Smooth muscle cell (in vitro differentiated cells): ENCODE data around the gene SYNE1. TPM values are rescaled to one million over a fixed set of nuclear protein-coding genes. Genes with fewer than 3 reads are reported as not detected.
"Not testable (repeated sequence)": the region's sequence is repeated elsewhere in the genome, so short reads cannot be mapped to it uniquely, and the experiment has no call there.

ENCODE experiments used
- DNase-seq: peaks from one replicate; lab custom pipeline; 2025; ENCODE audit not compliant: unreplicated experiment; lab: John Stamatoyannopoulos, UW
- H2AFZ ChIP-seq: fragments of 200-600 bp; sonication (generic); 2 replicates; pipeline ENCODE4 v1.6.0; 2016; ENCODE audit warnings: antibody characterized with exemption, low read depth, mild to moderate bottlenecking
- H3F3A ChIP-seq: fragments of 200-600 bp; sonication (generic); 2 replicates; pipeline ENCODE4 v1.6.0; 2017; ENCODE audit warnings: antibody characterized with exemption, low read depth
- H3K27ac ChIP-seq: fragments of 200-600 bp; sonication (generic); 2 replicates; pipeline ENCODE4 v1.5.1; 2016; ENCODE audit warnings: low read depth, mild to moderate bottlenecking
- H3K27me3 ChIP-seq: fragments of 200-600 bp; sonication (generic); 2 replicates; pipeline ENCODE4 v1.6.1; 2016; ENCODE audit warnings: low read depth, mild to moderate bottlenecking
- H3K36me3 ChIP-seq: fragments of 200-600 bp; sonication (generic); 2 replicates; pipeline ENCODE4 v1.5.1; 2016; ENCODE audit warnings: low read depth
- H3K4me1 ChIP-seq: fragments of 200-600 bp; sonication (generic); 2 replicates; pipeline ENCODE4 v1.5.1; 2016; ENCODE audit warnings: low read depth
- H3K4me2 ChIP-seq: fragments of 200-600 bp; sonication (generic); 2 replicates; pipeline ENCODE4 v1.6.0; 2016; ENCODE audit warnings: mild to moderate bottlenecking
- H3K4me3 ChIP-seq: fragments of 200-600 bp; sonication (generic); 2 replicates; pipeline ENCODE4 v1.5.1; 2016; ENCODE audit warnings: mild to moderate bottlenecking
- H3K79me2 ChIP-seq: fragments of 200-600 bp; sonication (generic); 2 replicates; pipeline ENCODE4 v1.6.0; 2016; ENCODE audit warnings: low read depth, mild to moderate bottlenecking
- H3K9ac ChIP-seq: fragments of 200-600 bp; sonication (generic); 2 replicates; pipeline ENCODE4 v1.6.0; 2016; ENCODE audit warnings: low read depth
- H3K9me3 ChIP-seq: fragments of 200-600 bp; sonication (generic); replicated peaks from 2 replicates; pipeline ENCODE4 v1.5.1; 2016; ENCODE audit warnings: low read depth
- H4K20me1 ChIP-seq: fragments of 200-600 bp; sonication (generic); 2 replicates; pipeline ENCODE4 v1.6.0; 2016; ENCODE audit warnings: low read depth
- CTCF ChIP-seq: fragments of 200-600 bp; sonication (generic); IDR thresholded peaks from 2 replicates; pipeline ENCODE4 v1.5.1; 2017; ENCODE audit warnings: borderline replicate concordance, mild to moderate bottlenecking, antibody characterized with exemption; ENCODE audit not compliant: insufficient read depth, poor library complexity, severe bottlenecking
- WGBS: methylation state at CpG from one replicate; pipeline ENCODE4 v1.1.7; 2016; ENCODE audit warnings: low lambda C conversion rate; 5-methylcytosine and 5-hydroxymethylcytosine counted together
- polyA plus RNA-seq: library from polyadenylated mRNA; unstranded; fragments of >200 nt; fragmentation: Nextera tagmentation; extraction: Ambion mirVana; gene quantifications from 2 replicates; pipeline ENCODE4 v1.2.1, GENCODE V29; 2016
- total RNA-seq: library from RNA; depleted of rRNA; stranded (reverse); fragments of >200 nt; gene quantifications from 2 replicates; pipeline ENCODE4 v1.2.3, GENCODE V29; 2014

Gene SYNE1
- total and polyA plus RNA-seq, 2 experiments from 2014 or later: 18.2 to 56.2 TPM

- TF ChIP-seq CTCF: no peak
- Histone ChIP-seq H3K27me3 (no peaks in the 10 kb centered on the region), H4K20me1 (no peaks in the 10 kb centered on the region), H3K79me2 (no peaks in the 10 kb centered on the region), H3K4me2 (no peak overlapping the region), H3K9ac (no peak overlapping the region), H3K4me1 (no peaks in the 10 kb centered on the region), H3K27ac (no peak overlapping the region), H2AFZ (no peak overlapping the region), H3K36me3 (no peaks in the 10 kb centered on the region), H3K4me3 (no peak overlapping the region), H3K9me3 (no peaks in the 10 kb centered on the region), H3F3A (no peaks in the 10 kb centered on the region)
- 84% methylated on average over 7 of the region's 7 CpGs for WGBS
- no peak for DNase-seq
Measured at GRCh38 chr6:152566103-152566875, 70.9 kb downstream of the SYNE1 start.

- Histone ChIP-seq H3K27me3 (no peaks in the 10 kb centered on the region), H3K36me3 (no peaks in the 10 kb centered on the region), H3F3A (no peaks in the 10 kb centered on the region), H3K79me2 (no peaks in the 10 kb centered on the region), H3K9ac (no peak overlapping the region), H3K4me1 (no peaks in the 10 kb centered on the region), H3K4me2 (no peak overlapping the region), H3K4me3 (no peak overlapping the region), H2AFZ (no peak overlapping the region), H3K27ac (no peak overlapping the region), H3K9me3 (no peaks in the 10 kb centered on the region), H4K20me1 (no peaks in the 10 kb centered on the region)
- WGBS: 87% methylated on average over 5 of the region's 5 CpGs
- no peak for DNase-seq
- no peak for TF ChIP-seq CTCF
Measured at GRCh38 chr6:152563177-152563576, 74.0 kb downstream of the SYNE1 start.

DNA sequence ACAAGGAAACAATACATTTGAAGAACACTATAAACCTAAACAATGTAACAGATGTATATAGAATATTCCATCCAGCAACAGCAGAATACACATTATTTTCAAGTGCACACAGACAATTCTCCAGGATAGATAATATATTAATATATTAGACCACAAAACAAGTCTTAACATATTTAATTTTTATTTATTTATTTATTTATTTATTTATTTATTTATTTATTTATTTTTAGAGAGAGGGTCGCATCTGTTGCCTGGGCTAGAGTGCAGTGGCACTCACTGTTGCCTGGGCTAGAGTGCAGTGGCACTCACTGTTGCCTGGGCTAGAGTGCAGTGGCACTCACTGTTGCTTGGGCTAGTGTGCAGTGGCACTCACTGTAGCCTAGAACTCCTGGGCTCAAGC, 78.4 kb downstream of the SYNE1 start:
- H3K4me1 ChIP-seq, DNase-seq, H3K4me2 ChIP-seq, H3K36me3 ChIP-seq, H3K9me3 ChIP-seq, H4K20me1 ChIP-seq, H3K4me3 ChIP-seq, H3F3A ChIP-seq, H3K27me3 ChIP-seq, H3K9ac ChIP-seq, H3K27ac ChIP-seq, H3K79me2 ChIP-seq, H2AFZ ChIP-seq: not testable (repeated sequence)
- 90% methylated on average over 1 of the region's 1 CpG for WGBS

DNA sequence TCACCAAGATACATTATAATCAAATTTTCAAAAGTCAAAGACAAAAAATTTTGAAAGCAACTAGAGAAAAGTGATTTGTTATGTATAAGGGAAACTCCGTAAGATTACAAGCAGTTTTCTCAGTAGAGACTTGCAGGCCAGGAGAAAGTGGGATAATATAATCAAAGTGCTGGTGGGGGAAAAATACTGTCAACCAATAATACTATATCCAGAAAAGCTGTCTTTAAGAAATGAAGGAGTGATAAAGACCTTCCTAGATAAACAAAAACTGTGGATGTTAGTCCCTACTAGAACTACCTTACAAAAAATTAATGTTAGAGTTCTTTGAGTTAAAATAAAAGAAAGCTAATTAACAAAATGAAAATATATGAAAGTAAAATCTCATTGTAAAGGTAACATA, 79.7 kb downstream of the SYNE1 start:
- H3K79me2 ChIP-seq: no peaks in the 10 kb centered on the region
- no peak overlapping the region for H3K4me3 ChIP-seq
- TF ChIP-seq CTCF: no peak
- 91% methylated on average over 1 of the region's 1 CpG for WGBS
- H3K4me1 ChIP-seq: no peaks in the 10 kb centered on the region
- no peak overlapping the region for H3K27ac ChIP-seq
- no peaks in the 10 kb centered on the region for H3F3A ChIP-seq
- no peaks in the 10 kb centered on the region for H3K36me3 ChIP-seq
- DNase-seq: no peak
- no peak overlapping the region for H3K9ac ChIP-seq
- no peaks in the 10 kb centered on the region for H3K27me3 ChIP-seq
- H3K9me3 ChIP-seq: no peaks in the 10 kb centered on the region
- no peak overlapping the region for H2AFZ ChIP-seq
- no peaks in the 10 kb centered on the region for H4K20me1 ChIP-seq
- no peak overlapping the region for H3K4me2 ChIP-seq
